IPS-NIHi7 (cell line): ENCODE measurements around the gene LAMA2.

Experiments
- DNase-seq: peaks from one replicate; pipeline ENCODE4 v3.0.0; 2012; ENCODE audit warnings: mixed read lengths; ENCODE audit errors: extremely low spot score

The LAMA2 gene

DNA sequence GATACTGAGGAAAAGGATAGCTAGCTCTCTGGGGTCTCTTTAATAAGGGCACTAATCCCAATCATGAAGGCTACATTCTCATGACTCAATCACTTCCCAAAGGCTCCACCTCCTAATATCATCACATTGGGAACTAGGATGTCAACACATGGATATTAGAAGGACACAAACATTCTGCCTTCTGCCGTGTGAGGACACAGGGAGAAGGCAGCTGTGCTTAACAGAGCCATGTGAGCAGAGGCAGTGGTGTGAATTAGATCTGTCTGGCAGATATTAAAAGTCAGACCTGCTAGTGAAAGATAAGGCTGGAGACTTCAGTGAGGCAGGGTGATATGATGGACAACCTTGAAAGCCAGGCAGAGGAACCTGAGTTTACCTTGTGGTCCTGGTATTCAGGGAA is 485.1 kb downstream of the LAMA2 start:
- no peak for DNase-seq

DNA sequence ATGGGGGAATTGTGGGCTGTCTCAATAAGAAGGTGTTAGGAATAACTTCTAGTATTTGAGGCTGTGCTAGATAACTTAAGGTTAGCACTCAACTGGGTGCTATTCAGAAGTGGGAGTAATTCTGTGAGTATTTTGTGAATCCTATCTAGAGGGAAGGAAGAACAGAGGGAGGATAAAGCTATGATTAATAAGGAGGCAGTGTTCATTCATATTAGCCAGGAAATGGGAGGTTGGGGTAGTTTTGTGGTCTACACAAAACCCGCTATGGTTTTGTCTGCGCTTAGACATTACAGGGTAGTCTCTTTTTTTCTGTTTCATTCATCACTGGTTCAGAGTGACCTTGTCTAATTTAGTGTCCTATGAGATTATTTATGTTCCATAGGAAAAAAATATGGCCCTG is 486.0 kb downstream of the LAMA2 start:
- DNase-seq, result no peak

DNA sequence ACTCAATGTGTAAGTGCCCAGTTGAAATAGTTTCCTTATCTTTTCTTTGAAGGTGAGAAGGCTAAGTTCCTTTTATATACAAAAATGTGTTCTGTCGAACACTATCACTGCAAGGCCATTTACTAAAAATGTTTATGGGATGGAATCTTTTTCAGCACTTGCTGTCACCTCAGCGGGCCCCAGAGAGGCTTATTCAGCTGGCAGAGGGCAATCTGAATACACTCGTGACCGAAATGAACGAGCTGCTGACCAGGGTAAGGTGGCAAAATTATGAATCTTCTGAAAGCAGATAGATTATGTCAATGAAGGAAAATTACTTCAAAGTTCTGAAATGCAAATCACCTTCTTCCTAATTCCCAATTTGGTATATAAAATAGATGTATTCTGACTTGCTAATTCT is 486.8 kb downstream of the LAMA2 start:
- DNase-seq, result no peak

DNA sequence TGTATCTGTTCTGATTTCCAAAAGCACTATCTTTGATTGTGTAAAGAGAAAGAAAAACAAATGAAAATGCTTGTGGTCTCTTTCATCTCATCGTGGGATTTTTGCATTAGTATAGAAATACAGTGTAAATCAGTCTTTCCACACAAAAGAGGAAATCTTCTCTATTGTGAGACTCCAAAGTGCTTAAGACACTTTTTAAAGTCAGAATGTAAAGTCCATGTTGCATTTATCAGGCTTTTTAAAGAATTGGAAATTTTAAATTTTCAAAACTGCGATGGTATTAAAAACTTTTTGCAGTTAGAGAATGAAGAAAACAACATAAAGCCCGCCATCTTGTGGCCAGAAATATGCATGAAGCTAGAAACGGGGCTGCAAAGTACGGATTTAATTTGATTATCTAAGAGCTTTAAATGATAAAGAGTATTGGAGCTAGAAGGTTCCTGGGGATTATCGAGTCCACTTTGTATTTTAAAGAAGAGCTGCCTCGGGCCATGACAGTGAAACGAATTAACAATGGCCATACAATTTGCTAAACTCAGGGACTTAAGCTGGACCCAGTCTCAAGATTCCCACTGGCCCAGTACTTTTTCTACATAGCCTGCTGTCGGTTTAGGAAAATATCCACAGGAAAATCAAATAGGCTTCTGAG is 487.5 kb downstream of the LAMA2 start:
- peak; percentile 24 for DNase-seq

DNA sequence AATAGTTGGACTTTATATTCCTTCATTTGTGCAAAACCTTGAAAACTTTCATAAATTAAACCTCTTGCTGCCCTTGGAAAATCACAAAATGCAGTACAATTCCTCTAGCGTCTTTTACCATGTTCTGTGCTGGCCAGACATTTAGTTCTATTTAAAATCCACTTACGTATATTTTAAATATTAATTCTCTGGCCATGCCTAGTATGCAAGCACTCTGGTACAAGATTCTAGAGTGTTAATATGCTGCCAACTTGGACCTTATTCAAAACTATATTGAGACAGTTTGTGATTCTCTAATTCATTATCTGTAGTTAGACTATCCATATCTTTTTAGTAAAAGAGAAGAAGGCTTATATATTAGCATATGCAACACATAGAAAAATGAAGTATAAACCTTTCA is 498.9 kb downstream of the LAMA2 start:
- DNase-seq, result no peak

DNA sequence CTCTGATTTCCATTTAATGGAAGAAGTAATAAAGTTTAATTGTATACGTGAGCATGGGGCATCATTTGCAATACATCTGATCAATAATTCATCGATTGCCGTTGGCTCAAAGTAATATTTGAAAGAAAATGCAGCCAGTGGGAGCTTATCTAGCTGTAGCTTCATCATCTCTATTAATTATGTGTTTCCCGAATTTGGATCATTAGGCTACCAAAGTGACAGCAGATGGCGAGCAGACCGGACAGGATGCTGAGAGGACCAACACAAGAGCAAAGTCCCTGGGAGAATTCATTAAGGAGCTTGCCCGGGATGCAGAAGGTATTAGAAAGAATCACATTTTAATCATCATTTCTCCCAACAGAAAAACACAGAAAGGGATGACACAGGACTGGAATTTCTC is 500.0 kb downstream of the LAMA2 start:
- no peak for DNase-seq

DNA sequence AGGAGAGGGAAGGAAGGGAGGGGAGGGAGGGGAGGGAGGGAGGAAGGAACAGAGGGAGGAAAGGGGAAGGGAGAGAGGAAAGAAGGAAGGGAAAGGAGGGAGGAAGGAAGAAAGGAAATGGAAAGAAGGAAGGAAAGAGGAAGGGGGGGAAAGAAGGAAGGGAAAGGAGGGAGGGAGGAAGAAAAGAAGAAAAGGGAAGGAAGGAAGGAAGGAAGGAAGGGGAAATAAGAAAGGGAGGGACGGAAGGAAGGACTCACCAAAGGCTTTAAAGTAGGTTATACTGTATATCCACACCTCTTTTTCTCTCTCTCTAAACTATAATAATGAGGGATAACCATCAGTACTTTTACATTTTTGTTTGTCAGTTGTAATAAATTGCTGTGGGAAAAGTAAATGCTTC is 502.2 kb downstream of the LAMA2 start:
- no peak for DNase-seq

DNA sequence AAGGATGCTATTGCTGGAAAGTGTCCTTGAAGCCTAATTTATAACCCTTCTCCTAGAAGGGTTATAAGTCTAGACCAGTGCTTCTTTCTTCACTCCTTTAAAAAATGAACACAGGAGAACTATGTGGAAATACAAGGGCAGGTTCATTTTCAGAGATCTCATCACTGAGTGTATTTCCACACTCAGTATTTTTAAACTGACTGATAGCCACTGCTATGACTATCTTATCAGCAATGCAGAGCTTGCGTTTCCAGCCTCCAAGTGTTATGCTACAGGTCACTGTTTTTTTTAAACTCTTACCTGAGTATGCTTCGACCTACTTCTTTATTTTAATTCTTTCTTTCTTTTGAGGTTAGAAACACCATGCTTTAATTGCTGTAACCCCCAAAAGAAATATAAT is 508.0 kb downstream of the LAMA2 start:
- DNase-seq, result no peak

DNA sequence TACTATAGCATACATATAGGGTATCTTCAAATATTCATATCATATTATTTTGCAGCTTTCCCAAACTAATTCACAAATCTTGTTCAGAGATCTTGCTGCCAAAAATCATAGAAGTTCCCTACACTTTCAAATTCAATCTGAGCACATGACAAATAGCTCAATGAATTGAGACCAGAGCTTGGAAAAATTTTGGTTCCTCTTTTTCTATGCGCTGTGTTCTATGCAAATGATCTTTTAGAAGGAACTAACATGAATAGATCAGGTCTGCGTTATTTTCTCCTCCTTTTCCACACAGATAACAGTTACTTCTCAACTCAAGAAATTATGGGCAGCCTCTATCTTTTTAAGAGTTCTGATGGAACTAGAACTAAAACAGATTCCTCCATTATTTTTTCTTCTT is 510.7 kb downstream of the LAMA2 start:
- no peak for DNase-seq

DNA sequence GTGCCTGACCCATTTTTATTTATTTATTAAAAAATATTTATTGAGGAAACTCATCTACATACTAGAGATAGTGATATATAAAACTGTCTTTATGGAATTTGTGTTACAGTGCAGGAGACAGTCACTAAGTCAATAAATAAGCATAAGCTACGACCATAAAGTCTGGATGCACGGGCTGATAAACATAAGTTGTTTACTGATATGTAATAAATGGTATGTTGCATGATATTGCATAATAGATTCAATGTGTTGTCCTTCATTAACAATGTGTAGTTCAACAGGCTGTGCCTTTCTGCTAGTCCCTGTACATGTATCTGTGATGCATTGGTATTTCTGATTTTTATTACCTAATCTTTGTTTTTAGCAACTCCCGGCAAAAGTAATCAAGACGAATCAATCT is 515.8 kb downstream of the LAMA2 start:
- DNase-seq, result no peak

DNA sequence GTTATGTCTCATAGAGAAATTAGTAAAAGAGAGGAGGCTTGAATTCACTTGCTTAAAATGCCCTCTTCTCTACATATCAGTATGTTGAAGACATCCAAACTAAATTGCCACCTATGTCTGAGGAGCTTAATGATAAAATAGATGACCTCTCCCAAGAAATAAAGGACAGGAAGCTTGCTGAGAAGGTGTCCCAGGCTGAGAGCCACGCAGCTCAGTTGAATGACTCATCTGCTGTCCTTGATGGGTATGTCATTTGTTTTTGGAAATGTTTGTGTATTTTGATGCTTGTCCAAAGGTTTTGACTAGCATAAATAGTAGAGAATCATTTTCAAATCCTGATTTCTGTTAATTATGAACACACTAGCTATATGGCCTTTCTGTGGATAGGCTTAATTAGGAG is 519.3 kb downstream of the LAMA2 start:
- DNase-seq, result no peak

DNA sequence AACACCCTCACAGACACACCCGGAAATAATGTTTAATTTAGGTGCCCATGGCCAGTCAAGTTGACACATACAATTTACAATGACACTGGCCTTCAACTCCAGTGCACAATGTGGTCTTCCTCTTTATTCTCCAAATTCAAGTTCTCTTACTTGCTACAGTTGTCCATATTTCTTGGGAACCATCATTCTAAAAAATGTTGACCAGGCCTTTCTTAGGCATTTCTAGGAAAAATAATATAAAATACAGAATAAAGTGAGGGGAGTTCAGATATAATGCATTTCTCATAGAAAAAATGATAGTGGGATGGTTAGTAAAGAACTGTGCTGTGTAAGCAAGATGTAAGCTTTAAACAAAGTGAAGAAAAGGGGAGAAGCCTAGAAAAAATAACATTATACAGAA is 528.2 kb downstream of the LAMA2 start:
- no peak for DNase-seq

DNA sequence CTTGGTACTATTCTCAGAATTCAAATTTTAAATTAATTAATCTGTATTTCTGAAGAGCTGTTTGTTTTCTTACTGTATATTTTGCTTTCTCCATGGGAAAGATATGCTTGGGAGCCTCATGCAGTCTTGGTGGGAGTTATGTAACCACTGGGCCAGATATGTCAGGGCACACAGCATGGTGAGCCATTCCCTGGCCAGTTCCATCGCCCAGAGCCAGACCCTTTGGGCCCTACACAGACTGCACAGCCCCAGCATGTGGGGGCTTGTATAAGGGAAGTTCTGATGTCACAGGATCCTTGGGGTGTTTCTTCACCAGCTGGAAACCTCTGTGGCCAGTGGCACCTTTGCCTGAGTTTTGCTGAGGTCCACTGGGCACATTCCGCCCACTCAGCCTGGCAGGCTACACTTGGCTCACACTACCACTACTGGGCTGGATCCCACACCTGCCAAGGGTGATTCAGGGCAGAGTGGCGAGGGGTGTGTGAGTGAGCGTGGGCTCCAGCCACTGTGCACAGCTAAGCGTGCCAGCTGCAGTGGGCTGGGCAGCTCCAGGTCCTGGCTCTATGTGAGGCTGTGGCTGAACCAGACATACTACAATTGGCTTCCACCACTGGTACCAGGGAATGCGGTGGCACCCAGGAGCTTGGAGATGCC is 533.5 kb downstream of the LAMA2 start:
- DNase-seq, result no peak

DNA sequence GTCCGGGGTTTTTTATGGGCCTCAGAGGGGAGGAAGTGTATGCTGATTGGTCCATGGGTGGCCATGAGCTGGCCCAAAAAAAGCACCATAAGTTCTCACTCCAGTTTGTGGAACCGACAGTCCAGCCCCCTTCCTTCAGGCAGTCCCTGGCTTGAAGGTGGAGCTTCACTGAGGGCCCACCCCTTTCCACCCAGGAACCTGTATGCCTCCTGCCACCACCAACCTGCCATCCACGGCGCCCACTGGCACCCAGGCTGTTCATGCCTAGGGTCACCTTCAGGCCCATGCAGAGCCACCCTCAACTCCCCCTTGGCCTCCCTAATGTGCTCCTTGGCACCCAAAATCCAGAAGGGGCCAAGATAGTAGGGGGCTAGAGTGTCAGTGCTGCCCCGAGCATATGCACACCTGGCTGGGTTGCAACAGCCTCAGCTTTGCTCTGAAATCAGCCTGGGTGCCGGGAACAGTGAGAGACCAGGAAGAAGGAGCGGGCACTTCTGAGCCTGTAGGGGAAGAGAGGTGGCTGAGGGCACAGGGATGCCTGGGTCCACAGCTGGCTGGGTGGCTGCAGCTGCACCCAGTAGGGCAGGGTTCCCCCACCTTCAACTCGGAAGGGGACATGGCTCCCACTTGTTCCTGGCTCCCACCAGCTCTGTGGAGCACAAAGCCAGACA is 534.6 kb downstream of the LAMA2 start:
- DNase-seq, result no peak

DNA sequence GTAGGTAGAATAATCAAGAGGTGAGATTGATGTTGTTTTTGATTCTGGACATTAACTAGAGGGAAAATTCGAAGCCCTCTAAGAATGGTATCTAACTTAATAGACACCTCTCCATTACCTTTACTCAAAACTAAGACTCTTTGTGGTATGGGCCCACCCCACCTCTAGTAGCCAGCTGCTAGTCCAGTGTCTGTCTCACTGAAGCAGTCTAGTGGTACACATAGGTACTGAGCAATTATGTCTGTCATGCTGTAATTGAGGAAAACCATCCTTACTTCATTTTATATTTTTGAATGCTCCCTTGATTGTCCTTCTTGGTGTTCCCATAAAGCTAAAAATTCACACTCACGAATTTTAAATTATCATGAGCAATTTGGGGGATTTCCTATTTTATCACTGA is 536.4 kb downstream of the LAMA2 start:
- no peak for DNase-seq

DNA sequence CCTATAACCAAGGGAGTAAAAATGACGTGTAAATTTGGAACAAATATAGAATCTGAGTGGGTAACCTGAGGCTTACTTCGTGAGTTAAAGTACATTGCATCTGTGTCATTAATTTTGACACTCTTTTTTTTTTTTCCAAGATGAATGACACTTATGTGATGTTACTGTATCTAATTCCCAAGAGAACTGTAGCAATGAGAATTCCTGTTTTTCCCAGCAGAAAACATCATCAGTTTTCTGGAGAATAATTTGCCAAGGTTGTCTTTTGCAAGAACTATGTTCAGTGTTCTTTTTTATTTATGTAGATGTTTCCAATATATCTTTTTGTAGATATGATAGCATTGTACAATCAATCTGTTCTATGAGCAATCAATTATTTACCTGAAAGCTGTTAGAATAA is 543.4 kb downstream of the LAMA2 start:
- no peak for DNase-seq

DNA sequence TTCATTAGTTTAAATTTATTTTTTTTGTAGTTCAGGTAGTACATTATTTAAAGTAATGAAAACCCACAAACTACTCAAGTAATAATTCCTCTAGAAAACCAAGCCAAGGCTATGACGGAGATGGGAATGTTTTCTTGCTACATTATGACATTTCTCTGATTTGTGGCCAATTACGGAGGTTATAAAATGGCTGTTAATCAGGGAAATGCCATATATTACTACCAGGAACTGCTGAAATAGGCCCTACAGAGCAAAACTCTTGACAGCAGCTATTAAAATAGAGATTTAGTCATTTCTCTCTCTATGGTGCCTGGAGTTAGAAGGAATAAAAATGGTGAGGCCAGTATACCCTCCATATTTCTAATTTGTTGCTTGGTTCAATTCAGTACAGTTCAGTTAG is 547.0 kb downstream of the LAMA2 start:
- no peak for DNase-seq

DNA sequence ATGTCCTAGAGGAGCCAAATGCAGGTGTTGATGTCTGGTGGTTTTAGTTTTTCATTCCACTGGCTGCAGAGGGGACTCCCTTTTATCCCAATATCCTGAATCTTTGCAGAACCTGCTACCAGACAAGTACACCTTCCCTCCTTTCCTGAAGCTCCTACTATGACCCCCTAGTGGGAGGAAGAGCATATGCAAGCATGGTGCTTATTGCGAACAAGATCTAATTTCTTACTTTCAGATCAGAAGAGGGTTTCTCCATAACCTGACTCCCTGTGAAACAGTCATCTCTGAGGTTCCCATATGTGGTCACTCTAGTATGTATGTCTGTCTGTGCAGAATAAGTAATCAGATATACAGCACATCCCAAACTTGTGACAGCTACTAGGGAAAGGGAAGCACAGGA is 549.8 kb downstream of the LAMA2 start:
- peak; percentile 20 for DNase-seq

DNA sequence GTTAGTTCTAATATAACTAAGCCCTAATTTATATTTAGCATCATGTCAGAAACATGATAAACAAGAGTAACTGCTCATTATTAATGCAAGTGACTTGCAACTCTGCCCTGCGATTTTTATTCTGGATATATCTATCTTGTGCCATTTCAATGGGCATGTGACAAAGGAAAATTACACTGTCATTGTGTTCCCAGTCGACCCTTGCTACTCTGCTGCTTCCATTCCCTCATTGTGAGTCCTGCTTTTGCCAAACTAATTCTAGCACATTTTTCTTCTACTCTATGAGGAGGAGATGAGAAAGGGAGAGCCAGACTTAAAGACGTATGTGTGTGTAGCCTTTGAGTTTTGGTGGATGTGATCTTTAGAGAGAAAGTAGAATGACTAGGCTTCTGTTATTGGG is 551.2 kb downstream of the LAMA2 start:
- DNase-seq, result no peak

DNA sequence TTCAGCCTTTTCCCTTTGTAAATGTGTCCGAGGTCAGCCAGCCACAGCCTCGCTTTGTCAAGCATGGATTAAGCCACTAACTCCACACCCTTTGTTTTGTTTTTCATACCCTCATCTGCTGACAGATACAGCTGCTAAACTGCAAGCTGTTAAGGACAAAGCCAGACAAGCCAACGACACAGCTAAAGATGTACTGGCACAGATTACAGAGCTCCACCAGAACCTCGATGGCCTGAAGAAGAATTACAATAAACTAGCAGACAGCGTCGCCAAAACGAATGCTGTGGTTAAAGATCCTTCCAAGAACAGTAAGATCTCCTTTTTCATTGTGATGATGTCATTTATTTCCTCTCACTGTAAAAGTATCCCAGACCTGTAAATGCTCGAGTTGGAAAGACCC is 557.8 kb downstream of the LAMA2 start:
- DNase-seq, result peak; percentile 19

DNA sequence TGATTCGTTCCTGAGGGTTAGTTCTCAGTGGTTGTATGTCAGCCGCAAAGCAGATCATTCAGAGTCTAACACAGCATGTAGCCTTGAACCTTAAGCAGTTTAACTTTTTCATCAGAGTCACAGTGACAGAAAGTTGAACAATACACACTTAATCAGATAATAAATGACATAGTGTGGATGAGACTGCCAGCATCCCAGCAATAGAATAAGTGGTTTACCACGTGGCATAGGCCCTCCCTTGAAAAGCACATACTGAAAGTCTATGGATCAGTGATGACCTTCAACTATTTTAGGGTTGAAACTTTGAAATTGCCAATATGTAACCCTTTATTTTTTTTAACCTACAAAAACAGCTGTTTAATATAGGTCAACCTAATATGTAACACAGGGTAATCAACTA is 561.7 kb downstream of the LAMA2 start:
- no peak for DNase-seq

DNA sequence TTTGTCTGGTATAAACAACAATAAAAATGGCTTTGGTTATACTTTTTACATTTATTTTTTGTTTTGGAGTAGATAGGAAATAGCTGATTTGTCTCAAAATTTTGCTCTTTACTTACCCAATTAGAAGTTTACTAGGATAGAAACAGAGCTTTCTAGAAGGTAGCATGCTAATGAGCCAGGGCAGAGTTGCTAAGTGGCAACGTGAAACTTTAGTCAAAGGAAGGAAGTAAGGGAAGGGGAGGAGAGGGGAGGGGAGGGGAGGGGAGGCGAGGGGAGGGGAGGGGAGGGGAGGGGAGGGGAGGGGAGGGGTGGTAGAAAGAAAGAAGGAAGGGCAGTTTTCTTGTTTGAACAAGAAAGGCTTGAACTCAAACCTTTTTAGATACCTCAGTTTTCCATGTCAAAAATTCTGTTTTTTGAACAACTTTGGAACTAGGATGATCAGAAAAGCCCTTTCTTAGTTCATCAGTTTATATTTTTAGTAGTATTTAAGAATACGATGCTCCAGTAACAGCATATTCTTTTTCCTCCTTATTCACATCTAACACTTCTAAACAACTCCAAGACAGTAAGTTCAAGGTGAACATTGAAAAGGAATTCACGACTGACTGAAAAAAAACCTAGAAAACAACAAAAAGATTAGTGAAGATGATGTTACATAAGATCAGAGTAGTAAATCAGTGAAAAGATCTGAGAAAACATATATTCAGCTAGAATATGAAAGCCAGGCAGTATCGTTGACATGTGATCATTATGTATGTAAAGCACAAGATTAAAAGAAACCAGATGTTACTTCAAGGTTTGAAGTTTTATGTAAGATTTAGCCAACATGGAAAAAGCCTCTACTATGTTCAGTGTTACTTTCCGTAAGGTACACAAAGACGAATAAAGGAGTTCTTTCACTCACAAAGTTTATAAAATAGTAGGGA is 563.6 kb downstream of the LAMA2 start:
- peak; percentile 22 for DNase-seq
